Dermis blood vessel endothelial cell (primary cell): ENCODE measurements around the gene CIB4. TPM values are rescaled to one million over a fixed set of nuclear protein-coding genes. Genes with fewer than 3 reads are reported as not detected.
"Not testable (repeated sequence)": the region's sequence is repeated elsewhere in the genome, so short reads cannot be mapped to it uniquely, and the experiment has no call there.

Source experiments
- DNase-seq: peaks from one replicate; pipeline ENCODE4 v3.0.0; 2010
- total RNA-seq: library from RNA; depleted of rRNA; stranded (reverse); fragments of >200 nt; gene quantifications from 2 replicates; pipeline ENCODE4 v1.2.3, GENCODE V29; 2014

The CIB4 gene
- total RNA-seq, 1 donor from 2014 or later: not detected

DNA sequence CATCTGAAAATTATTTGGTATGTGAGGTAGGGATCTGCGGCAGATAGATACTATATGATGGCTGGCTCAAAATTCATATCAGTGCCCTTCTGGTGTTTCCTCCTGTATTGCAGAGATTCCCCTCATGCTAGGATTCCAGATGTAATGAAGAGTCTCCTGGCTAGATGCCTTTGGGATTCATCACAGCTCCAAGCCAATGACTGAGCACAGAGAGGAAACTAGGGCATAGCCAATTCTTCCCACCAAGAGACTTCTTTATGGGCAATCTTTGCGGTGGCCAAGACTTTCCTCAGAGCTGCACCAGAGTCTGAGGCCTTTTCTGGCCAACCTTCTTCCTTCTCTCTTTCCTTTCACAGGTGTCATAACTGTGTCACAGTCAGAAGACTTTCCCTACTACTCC is 25.5 kb upstream of the CIB4 start:
- DNase-seq: no peak

DNA sequence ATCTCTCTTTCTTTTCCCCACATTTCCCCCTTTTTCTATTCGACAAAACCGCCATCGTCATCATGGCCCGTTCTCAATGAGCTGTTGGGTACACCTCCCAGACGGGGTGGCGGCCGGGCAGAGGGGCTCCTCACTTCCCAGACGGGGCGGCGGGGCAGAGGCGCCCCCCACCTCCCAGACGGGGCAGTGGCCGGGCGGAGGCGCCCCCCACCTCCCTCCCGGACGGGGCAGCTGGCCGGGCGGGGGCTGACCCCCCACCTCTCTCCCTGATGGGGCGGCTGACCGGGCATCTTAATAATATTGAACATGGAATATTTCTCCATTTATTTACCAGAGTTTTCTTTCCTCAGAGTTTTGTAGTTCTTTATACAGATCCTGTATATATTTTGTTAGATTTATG is 24.1 kb upstream of the CIB4 start:
- DNase-seq: not testable (repeated sequence)

GRCh38 chr2:26660363-26660962 is 19.3 kb upstream of the CIB4 start:
- no peak for DNase-seq

GRCh38 chr2:26658691-26659346 is 17.7 kb upstream of the CIB4 start:
- DNase-seq: no peak

GRCh38 chr2:26657265-26657664 is 16.1 kb upstream of the CIB4 start:
- DNase-seq: no peak

- DNase-seq: no peak
Measured at GRCh38 chr2:26655611-26656195, 14.5 kb upstream of the CIB4 start.

DNA sequence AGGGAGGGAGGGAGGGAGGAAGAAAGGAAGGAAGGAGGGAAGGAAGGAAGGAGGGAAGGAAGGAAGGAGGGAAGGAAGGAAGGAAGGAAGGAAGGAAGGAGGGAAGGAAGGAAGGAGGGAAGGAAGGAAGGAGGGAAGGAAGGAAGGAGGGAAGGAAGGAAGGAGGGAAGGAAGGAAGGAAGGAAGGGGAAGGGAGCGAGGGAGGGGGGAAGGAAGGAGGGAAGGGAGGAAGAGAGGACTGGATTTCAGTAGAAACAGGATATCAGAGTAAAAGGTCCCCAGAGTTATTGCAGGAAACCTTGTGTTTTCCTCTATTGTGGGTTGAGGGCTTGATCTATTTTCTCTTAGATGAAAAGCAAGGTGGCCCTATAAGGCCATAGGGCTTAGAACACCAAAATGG is 14.0 kb upstream of the CIB4 start:
- not testable (repeated sequence) for DNase-seq

GRCh38 chr2:26654061-26654340 is 12.8 kb upstream of the CIB4 start:
- no peak for DNase-seq

- no peak for DNase-seq
Measured at GRCh38 chr2:26653207-26654060, 12.3 kb upstream of the CIB4 start.

DNA sequence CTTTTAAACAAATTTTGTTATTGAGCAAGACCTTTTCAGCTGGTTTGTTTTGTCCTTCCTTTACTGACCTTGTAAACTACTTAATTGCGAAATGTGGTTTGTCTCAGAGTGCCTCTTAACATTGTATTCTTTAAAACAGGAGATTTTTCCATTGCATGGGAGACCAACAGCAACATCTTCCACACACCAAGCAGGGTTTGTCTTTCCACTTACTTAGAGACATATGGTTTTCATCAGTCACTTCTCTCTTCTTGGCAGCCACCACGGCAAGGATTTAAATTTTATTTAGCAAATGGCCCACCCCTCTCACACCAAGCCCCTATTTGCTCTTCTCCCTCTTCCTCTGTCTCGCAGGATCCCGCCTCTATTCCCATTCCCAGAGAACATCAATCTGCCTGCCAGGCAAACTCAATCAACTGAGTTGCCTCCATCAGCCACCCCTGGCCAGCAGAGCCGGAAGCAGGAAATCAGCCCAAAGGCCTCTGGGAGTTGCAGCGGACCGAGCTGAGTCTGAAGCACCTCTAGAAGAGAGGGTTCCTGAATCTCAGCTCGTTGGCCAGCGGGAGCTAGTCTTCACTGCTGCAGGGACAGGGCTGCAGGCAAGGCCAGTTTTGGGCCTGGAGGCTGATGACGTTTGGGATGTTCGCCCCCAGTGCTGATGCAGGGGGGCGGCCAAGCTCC is 11.3 kb upstream of the CIB4 start:
- DNase-seq: no peak

- DNase-seq: no peak
Measured at GRCh38 chr2:26651799-26652198, 10.6 kb upstream of the CIB4 start.

DNA sequence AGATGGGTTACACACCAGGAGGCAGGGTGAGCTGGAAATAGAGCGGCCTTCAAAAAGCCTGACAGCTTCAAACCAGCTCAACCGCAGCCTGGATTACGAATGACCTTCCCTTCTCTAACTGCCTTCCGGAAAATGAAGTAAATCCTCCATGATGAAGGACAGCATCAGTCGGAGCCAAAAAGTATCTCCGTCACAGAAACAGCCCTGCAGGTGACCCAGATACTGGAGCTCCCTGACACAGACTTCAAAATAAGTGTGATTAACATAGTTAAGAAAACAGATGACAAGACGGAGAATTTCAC is 10.3 kb upstream of the CIB4 start:
- DNase-seq: no peak

DNA sequence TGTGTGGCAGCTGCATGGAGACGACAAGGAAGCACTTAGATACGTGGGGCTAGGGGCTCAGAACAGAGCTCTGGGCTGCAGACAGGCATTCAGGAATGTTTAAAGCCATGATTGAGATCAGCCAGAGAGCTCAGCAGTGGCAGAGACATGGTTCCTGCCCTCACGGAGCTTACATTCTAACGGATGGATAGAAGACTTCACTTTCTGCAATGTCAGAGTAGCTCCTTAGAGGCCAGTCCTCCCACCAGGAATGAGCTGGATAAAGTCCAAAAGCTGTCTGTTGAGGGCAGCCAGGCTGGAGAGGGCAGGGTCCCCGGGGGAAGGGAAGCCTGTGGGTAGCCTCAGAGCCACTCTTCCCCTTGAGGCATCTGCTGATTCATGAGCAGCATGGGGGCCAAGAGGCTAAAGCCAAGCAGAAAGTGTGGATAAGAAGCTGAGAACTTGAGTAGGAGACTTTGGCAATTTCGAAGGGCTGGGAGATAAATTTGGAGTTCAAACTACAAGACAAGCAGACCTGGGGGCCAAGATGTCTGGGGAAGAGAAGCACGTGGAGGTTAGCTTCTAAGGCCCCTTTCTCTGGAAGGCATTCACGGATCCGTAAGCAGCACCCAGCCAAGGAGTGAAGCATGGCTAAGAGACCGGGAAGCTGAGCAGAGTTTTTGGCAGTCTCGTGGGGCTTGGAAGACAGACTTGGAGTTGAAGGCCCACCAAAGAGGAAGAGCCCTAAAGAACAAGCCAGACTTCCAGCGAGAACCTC is 9.7 kb upstream of the CIB4 start:
- DNase-seq: no peak

GRCh38 chr2:26649992-26650712 is 9.0 kb upstream of the CIB4 start:
- DNase-seq: no peak

GRCh38 chr2:26649322-26649721 is 8.2 kb upstream of the CIB4 start:
- DNase-seq: no peak

- DNase-seq: no peak
Measured at GRCh38 chr2:26648516-26648915, 7.3 kb upstream of the CIB4 start.

DNA sequence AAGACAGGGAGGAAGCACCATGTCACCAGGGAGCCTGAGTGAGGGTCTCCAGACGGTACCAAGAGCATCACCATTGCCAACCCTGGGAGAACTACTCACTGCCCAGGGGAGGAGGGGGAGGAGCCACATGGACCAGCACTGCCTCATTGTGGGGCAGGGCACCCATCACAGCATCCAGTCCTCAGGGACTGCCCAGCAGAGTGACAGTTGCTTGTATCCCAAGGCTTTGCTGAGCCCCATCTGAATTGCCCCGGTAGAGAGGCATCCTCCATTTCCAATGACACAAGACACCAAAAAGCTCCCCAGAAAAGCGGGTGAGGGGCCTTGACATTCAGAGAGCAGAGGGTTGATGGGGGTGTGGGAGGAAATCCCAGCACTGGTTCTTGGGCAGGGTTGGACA is 6.8 kb upstream of the CIB4 start:
- no peak for DNase-seq

GRCh38 chr2:26646986-26647672 is 6.0 kb upstream of the CIB4 start:
- DNase-seq: no peak

GRCh38 chr2:26645762-26646161 is 4.6 kb upstream of the CIB4 start:
- no peak for DNase-seq

DNA sequence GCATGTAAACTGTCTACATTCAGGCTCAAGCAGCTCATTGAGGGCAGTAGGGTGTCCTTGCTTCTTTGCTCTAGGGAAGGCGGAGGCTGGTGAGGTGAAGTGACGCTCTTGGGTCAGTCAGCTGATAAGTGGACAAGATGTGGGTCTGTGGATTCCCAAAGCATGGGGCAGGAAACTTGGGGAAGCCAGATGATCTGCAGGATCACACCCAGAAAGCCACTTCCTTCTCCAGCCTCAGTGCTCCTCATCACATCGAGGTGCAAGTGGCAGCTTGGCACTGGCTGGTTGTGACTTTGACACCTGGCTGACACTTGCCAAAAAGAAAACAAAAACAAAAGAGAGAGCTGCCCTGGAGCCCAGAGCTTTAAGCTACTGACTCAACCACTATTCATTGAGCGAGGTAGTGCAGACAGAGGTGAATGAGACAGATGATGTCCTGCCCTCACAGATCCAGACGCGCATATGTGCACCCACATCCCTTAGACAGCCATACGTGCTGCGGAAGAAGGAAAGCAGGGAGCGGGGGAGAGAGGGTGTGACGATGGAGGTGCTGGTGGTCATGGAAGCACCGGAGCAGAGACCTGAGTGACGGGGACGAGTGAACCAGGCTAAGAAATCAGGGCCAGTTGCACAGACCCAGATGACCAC is 3.1 kb upstream of the CIB4 start:
- no peak for DNase-seq

- DNase-seq: no peak
Measured at GRCh38 chr2:26642429-26642828, 1.3 kb upstream of the CIB4 start.
